ENCODE results near the gene OR5L1.

GRCh38 chr11:55791606-55792005, 19.6 kb upstream of the OR5L1 start:
- no peak for TF ChIP-seq CTCF (IDR thresholded peaks at IDR 0.05; ENCODE audit: insufficient read depth, low read length)
- no peak for TF ChIP-seq REST (IDR thresholded peaks at IDR 0.05; ENCODE audit: insufficient replicate concordance, low read depth)

All from HL-60 (cell line).